ENCODE results near the gene MLX. TPM values are rescaled to one million over a fixed set of nuclear protein-coding genes. Genes with fewer than 3 reads are reported as not detected.

Gene MLX
- total RNA-seq, 1 experiment from 2014 or later: 25.8 TPM

- H3K9me3 ChIP-seq (ENCODE audit: low read length): no peaks in the 10 kb centered on the region
- ATAC-seq (no peak), DNase-seq (no peak)
- BruUV-seq (replicated peaks): no TSS peak
- H3K27me3 ChIP-seq (ENCODE audit: low read length): no peaks in the 10 kb centered on the region
- no peaks in the 10 kb centered on the region for H3K79me2 ChIP-seq (ENCODE audit: low read length)
- H4K20me1 ChIP-seq (ENCODE audit: low read length): no peaks in the 10 kb centered on the region
- H3K36me3 ChIP-seq (ENCODE audit: low read depth, low read length): no peaks in the 10 kb centered on the region
- intact Hi-C loops (cut with micrococcal nuclease): no loop called here
- H2AFZ ChIP-seq (ENCODE audit: low read length): peak overlapping the region; percentile 74; the same call in 1 of the 2 replicates
- POLR2A ChIA-PET (ENCODE audit: unreplicated experiment): no interaction called here
- CTCF ChIA-PET: no interaction called here
- H3K27ac ChIP-seq (ENCODE audit: low read length): no peak overlapping the region
- H3K4me3 ChIP-seq (ENCODE audit: low read length): peak overlapping the region; percentile 74
- peak overlapping the region; percentile 86 for H3K4me2 ChIP-seq (ENCODE audit: low read length)
- no peaks in the 10 kb centered on the region for H3K9me2 ChIP-seq (replicated peaks; ENCODE audit: low read length)
- H3F3A ChIP-seq (ENCODE audit: low read length, unreplicated experiment): no peaks in the 10 kb centered on the region
- TF ChIP-seq EZH2 (IDR thresholded peaks at IDR 0.05; ENCODE audit: low read length, unreplicated experiment) (no peak), EZH2phosphoT487 (IDR thresholded peaks at IDR 0.05; ENCODE audit: borderline replicate concordance, low read length) (no peak)
- TF ChIP-seq, protein P1, sequence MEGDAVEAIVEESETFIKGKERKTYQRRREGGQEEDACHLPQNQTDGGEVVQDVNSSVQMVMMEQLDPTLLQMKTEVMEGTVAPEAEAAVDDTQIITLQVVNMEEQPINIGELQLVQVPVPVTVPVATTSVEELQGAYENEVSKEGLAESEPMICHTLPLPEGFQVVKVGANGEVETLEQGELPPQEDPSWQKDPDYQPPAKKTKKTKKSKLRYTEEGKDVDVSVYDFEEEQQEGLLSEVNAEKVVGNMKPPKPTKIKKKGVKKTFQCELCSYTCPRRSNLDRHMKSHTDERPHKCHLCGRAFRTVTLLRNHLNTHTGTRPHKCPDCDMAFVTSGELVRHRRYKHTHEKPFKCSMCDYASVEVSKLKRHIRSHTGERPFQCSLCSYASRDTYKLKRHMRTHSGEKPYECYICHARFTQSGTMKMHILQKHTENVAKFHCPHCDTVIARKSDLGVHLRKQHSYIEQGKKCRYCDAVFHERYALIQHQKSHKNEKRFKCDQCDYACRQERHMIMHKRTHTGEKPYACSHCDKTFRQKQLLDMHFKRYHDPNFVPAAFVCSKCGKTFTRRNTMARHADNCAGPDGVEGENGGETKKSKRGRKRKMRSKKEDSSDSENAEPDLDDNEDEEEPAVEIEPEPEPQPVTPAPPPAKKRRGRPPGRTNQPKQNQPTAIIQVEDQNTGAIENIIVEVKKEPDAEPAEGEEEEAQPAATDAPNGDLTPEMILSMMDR (conservative IDR thresholded peaks at IDR 0.05; ENCODE audit: low read depth, low read length): no peak
- H3K9ac ChIP-seq (ENCODE audit: low read length): no peak overlapping the region
- peaks cover 4% of the 10 kb centered on the region; the same call in 1 of the 2 replicates for H3K4me1 ChIP-seq (ENCODE audit: insufficient read depth, low read length)
Measured at GRCh38 chr17:42547698-42548069, 19.2 kb upstream of the MLX start.

- DNase-seq (peak; percentile 81), ATAC-seq (peak; percentile 91)
- Histone ChIP-seq H3K9me2 (replicated peaks; ENCODE audit: low read length) (no peaks in the 10 kb centered on the region), H3K4me3 (ENCODE audit: low read length) (peak overlapping the region; percentile 74), H3K36me3 (ENCODE audit: low read depth, low read length) (no peaks in the 10 kb centered on the region), H3K27ac (ENCODE audit: low read length) (no peak overlapping the region), H3K4me2 (ENCODE audit: low read length) (peak overlapping the region; percentile 86), H3F3A (ENCODE audit: low read length, unreplicated experiment) (no peaks in the 10 kb centered on the region), H3K27me3 (ENCODE audit: low read length) (no peaks in the 10 kb centered on the region), H3K9me3 (ENCODE audit: low read length) (no peaks in the 10 kb centered on the region), H2AFZ (ENCODE audit: low read length) (peak overlapping the region; percentile 74), H3K4me1 (ENCODE audit: insufficient read depth, low read length) (peaks cover 4% of the 10 kb centered on the region; the same call in 1 of the 2 replicates), H4K20me1 (ENCODE audit: low read length) (no peaks in the 10 kb centered on the region), H3K79me2 (ENCODE audit: low read length) (0 out of 2 replicates have a peak, but pooled peaks cover under 1% of the 10 kb centered on the region), H3K9ac (ENCODE audit: low read length) (peak overlapping the region; percentile 20; the same call in 1 of the 2 replicates)
- intact Hi-C loops (cut with micrococcal nuclease): no loop called here
- ChIA-PET CTCF (interaction anchor here (0.5 to 0.6 kb wide), 2 partner anchors 30 to 830 kb away, joined by 3 to 4 read pairs; no protein-coding TSS in a partner anchor), POLR2A (ENCODE audit: unreplicated experiment) (no interaction called here)
- TF ChIP-seq, protein P1 (conservative IDR thresholded peaks at IDR 0.05; ENCODE audit: low read depth, low read length): peak; percentile 62
- no peak for TF ChIP-seq EZH2phosphoT487 (IDR thresholded peaks at IDR 0.05; ENCODE audit: borderline replicate concordance, low read length)
- BruUV-seq (replicated peaks): no TSS peak
Measured at GRCh38 chr17:42548070-42548837, 18.6 kb upstream of the MLX start.

All from PC-3 (cell line).